HEK293T (cell line): ENCODE results near the gene ADAMTS17.

Experiments used
- ARNT ChIP-seq: fragments of 450-650 bp; IDR thresholded peaks from 2 replicates; pipeline ENCODE4 v1.6.1; 2017; ENCODE audit warnings: mild to moderate bottlenecking
- BHLHE40 ChIP-seq: fragments of 450-650 bp; IDR thresholded peaks from 2 replicates; pipeline ENCODE4 v1.6.1; 2016; ENCODE audit warnings: mild to moderate bottlenecking, moderate library complexity, borderline replicate concordance
- FOXA1 ChIP-seq: fragments of 450-650 bp; IDR thresholded peaks from 2 replicates; pipeline ENCODE4 v1.6.1; 2016; ENCODE audit warnings: mild to moderate bottlenecking
- FOXM1 ChIP-seq: fragments of 450-650 bp; IDR thresholded peaks from 2 replicates; pipeline ENCODE4 v1.6.1; 2017; ENCODE audit warnings: mild to moderate bottlenecking, borderline replicate concordance
- HDGF ChIP-seq: fragments of 450-650 bp; IDR thresholded peaks from 2 replicates; pipeline ENCODE4 v1.6.1; 2017; ENCODE audit warnings: antibody characterized with exemption, borderline replicate concordance
- L3MBTL2 ChIP-seq: fragments of 450-650 bp; conservative IDR thresholded peaks from 2 replicates; pipeline ENCODE4 v1.6.1; 2016; ENCODE audit warnings: mild to moderate bottlenecking
- LEF1 ChIP-seq: fragments of 450-650 bp; IDR thresholded peaks from 2 replicates; pipeline ENCODE4 v1.6.1; 2017; ENCODE audit warnings: mild to moderate bottlenecking, borderline replicate concordance
- NFRKB ChIP-seq: fragments of 450-650 bp; IDR thresholded peaks from 2 replicates; pipeline ENCODE4 v1.6.1; 2016; ENCODE audit warnings: mild to moderate bottlenecking, moderate library complexity
- SUZ12 ChIP-seq: fragments of 450-650 bp; IDR thresholded peaks from 2 replicates; pipeline ENCODE4 v1.6.1; 2016; ENCODE audit warnings: mild to moderate bottlenecking
- TARDBP ChIP-seq: fragments of 450-650 bp; IDR thresholded peaks from 2 replicates; pipeline ENCODE4 v1.6.1; 2016
- ZNF384 ChIP-seq: fragments of 450-650 bp; IDR thresholded peaks from 2 replicates; pipeline ENCODE4 v1.6.1; 2016
- TF ChIP-seq, protein P1 (sequence below): fragments of 450-650 bp; IDR thresholded peaks from 2 replicates; pipeline ENCODE4 v1.6.1; 2016

DNA sequence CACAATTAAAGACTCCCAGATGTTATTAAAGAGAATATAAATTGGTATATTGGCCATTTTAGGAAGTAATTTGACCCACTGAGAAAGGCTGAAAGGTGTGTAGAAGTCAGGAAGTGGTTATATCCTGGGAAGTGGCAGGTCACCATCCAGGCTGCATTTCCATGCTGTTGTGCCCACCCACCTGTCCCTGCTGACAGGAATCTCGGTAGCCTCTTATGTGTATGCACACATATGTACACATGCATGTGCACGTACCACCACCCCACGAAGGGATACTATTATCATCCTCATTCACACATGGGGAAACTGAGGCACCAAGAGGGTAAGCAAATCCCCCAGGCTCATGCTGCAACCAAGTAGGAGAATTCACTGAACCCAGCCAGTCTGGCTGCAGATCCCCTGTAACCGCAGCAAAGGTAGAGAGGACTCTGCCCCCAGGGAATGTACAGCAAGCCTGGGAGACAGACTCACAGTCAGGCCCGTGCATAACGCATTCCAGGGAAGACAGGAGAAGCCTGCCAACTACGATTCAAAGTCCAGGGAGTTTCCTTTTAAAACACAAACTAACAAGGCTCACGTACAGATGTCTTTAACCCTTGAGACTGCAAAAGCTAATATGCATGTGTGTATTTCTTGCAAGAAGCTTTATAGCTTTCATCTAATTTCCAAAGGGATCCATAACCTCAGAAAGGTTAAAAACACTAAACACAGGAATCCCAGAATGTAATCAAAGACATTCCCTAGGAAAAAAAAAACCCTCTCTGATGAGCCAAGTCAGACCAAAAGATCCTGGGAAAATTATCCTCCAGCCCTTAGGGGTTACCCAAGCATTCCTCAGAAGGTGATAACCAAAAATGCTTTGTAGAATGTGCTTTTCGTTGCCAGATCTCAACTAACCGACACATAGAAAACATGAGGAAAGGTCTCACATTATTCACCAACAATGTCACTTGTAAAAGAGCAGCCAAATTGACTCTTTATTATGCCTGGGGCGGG, 129.6 kb downstream of the ADAMTS17 start:
- TF ChIP-seq L3MBTL2 (no peak), BHLHE40 (no peak), ZNF384 (no peak), NFRKB (no peak), FOXM1 (no peak), FOXA1 (no peak), LEF1 (no peak), SUZ12 (no peak), TARDBP (no peak), HDGF (no peak), ARNT (no peak)
- TF ChIP-seq, protein P1, sequence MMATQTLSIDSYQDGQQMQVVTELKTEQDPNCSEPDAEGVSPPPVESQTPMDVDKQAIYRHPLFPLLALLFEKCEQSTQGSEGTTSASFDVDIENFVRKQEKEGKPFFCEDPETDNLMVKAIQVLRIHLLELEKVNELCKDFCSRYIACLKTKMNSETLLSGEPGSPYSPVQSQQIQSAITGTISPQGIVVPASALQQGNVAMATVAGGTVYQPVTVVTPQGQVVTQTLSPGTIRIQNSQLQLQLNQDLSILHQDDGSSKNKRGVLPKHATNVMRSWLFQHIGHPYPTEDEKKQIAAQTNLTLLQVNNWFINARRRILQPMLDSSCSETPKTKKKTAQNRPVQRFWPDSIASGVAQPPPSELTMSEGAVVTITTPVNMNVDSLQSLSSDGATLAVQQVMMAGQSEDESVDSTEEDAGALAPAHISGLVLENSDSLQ, result no peak
